ENCODE measurements around the gene TNFRSF14. TPM values are rescaled to one million over a fixed set of nuclear protein-coding genes. Genes with fewer than 3 reads are reported as not detected.

TNFRSF14 gene
- total and polyA plus RNA-seq, 2 of the 13 experiments (the other 11 are each of a cell fraction or from before 2014, with no cell fraction given), result 11.9 to 49.9 TPM

DNA sequence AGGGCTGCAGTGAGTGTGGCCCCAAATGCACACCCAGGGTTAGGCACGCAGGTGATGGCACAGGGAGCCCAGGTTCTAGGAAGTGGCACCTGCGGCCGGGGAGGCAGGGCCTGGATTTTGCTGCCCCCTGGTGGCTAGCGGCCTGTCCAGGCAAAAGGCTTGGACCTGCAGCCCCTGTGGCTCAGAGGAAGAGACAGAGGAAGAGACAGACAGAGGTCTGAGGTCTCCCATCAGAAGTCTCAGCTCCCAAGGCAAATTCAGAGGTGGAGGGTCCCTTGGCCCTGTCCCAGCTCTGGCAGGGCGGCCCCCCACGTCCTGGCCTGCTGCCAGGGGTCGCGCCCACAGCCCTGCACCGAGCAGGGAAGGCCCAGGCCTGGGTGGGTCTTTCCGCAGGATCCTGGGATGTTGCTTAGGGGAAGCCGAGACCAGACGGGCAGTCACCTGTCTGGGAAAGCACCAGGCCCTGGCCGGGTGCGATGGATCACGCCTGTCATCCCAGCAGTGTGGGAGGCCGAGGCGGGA lies 8.0 kb upstream of the TNFRSF14 start (continued):
- TF ChIP-seq HMGXB4 (CRISPR knock-in tag; IDR thresholded peaks at IDR 0.05; ENCODE audit: borderline replicate concordance in 1 of 2, low read depth in 1 of 2) (peak; percentile 59 to 66; a peak in 3 of 4 replicates), TBL1XR1 (IDR thresholded peaks at IDR 0.05; ENCODE audit: borderline replicate concordance, low read length, partially characterized antibody) (no peak), ZNF230 (CRISPR knock-in tag; IDR thresholded peaks at IDR 0.05) (no peak), KDM3A (CRISPR knock-in tag; IDR thresholded peaks at IDR 0.05; ENCODE audit: low read depth) (no peak), HMG20B (CRISPR knock-in tag; conservative IDR thresholded peaks at IDR 0.05) (no peak; the same call in 1 of the 2 replicates), ZNF746 (CRISPR knock-in tag; IDR thresholded peaks at IDR 0.05) (no peak), REPIN1 (CRISPR knock-in tag; IDR thresholded peaks at IDR 0.05; ENCODE audit: borderline replicate concordance, low read depth) (peak; percentile 34; the same call in 1 of the 2 replicates), RAD21 (CRISPR knock-in tag; IDR thresholded peaks at IDR 0.05) (peak; percentile 88), ZNF224 (CRISPR knock-in tag; IDR thresholded peaks at IDR 0.05) (no peak), HDAC1 (CRISPR knock-in tag; IDR thresholded peaks at IDR 0.05) (peak; percentile 82), SALL2 (CRISPR knock-in tag; IDR thresholded peaks at IDR 0.05) (no peak), HMG20A (CRISPR knock-in tag; IDR thresholded peaks at IDR 0.05; ENCODE audit: borderline replicate concordance) (no peak), ATF4 (CRISPR knock-in tag; IDR thresholded peaks at IDR 0.05) (no peak), ZNF335 (CRISPR knock-in tag; IDR thresholded peaks at IDR 0.05) (no peak), SAP130 (CRISPR knock-in tag; IDR thresholded peaks at IDR 0.05; ENCODE audit: low read depth) (peak; percentile 52; the same call in 1 of the 2 replicates), SMAD9 (CRISPR knock-in tag; IDR thresholded peaks at IDR 0.05) (no peak), ZNF703 (CRISPR knock-in tag; IDR thresholded peaks at IDR 0.05; ENCODE audit: borderline replicate concordance) (no peak), PTBP1 (IDR thresholded peaks at IDR 0.05; ENCODE audit: low read depth, low read length, poor library complexity, severe bottlenecking) (no peak), ZSCAN9 (CRISPR knock-in tag; IDR thresholded peaks at IDR 0.05; ENCODE audit: borderline replicate concordance) (no peak), ASH2L (IDR thresholded peaks at IDR 0.05; ENCODE audit: insufficient read length, low read depth, low read length) (no peak), GTF2F1 (IDR thresholded peaks at IDR 0.05; ENCODE audit: low read length) (no peak), TAF1 (CRISPR knock-in tag; IDR thresholded peaks at IDR 0.05) (no peak), HOXA3 (CRISPR knock-in tag; IDR thresholded peaks at IDR 0.05) (no peak; the same call in 1 of the 2 replicates), NFATC3 (CRISPR knock-in tag; IDR thresholded peaks at IDR 0.05) (no peak)
- TF ChIP-seq, protein P1, sequence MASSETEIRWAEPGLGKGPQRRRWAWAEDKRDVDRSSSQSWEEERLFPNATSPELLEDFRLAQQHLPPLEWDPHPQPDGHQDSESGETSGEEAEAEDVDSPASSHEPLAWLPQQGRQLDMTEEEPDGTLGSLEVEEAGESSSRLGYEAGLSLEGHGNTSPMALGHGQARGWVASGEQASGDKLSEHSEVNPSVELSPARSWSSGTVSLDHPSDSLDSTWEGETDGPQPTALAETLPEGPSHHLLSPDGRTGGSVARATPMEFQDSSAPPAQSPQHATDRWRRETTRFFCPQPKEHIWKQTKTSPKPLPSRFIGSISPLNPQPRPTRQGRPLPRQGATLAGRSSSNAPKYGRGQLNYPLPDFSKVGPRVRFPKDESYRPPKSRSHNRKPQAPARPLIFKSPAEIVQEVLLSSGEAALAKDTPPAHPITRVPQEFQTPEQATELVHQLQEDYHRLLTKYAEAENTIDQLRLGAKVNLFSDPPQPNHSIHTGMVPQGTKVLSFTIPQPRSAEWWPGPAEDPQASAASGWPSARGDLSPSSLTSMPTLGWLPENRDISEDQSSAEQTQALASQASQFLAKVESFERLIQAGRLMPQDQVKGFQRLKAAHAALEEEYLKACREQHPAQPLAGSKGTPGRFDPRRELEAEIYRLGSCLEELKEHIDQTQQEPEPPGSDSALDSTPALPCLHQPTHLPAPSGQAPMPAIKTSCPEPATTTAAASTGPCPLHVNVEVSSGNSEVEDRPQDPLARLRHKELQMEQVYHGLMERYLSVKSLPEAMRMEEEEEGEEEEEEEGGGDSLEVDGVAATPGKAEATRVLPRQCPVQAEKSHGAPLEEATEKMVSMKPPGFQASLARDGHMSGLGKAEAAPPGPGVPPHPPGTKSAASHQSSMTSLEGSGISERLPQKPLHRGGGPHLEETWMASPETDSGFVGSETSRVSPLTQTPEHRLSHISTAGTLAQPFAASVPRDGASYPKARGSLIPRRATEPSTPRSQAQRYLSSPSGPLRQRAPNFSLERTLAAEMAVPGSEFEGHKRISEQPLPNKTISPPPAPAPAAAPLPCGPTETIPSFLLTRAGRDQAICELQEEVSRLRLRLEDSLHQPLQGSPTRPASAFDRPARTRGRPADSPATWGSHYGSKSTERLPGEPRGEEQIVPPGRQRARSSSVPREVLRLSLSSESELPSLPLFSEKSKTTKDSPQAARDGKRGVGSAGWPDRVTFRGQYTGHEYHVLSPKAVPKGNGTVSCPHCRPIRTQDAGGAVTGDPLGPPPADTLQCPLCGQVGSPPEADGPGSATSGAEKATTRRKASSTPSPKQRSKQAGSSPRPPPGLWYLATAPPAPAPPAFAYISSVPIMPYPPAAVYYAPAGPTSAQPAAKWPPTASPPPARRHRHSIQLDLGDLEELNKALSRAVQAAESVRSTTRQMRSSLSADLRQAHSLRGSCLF (CRISPR knock-in tag; IDR thresholded peaks at IDR 0.05; ENCODE audit: borderline replicate concordance), result no peak

Measured in HepG2 (cell line).